Measurements from ENCODE around the gene CDT1. TPM values are rescaled to one million over a fixed set of nuclear protein-coding genes. Genes with fewer than 3 reads are reported as not detected.

Gene CDT1
- total and polyA plus RNA-seq, 4 donors: 2.0 to 5.8 (median 3.3) TPM

DNA sequence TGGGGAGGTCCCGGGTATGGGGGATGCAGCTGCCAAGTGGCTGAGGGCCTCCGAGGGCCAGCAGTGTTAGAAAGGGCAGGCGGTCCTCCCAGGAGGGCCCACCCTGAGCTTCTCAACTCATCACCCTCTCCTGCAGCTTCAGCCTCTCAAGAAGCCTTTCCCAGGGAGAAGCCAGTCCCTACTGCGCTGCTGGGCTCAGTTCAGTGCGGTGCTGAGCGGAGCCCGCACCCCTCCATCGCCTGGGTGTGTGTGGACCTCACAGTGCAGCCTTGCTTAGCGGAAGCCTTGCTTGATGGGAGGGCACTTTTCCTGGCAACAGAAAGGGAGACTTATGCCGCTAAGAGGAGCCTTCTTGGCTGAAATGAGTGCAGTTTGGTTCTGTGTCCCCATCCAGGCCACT, 11.6 kb downstream of the CDT1 start:
- H3K27ac ChIP-seq (ENCODE audit: low read depth in 1 of 2, low read length in 1 of 2): no peak overlapping the region
- 92 to 94% methylated on average over 10 of the region's 10 CpGs for WGBS, 2 donors
- DNase-seq: no peak
- H3K9ac ChIP-seq (ENCODE audit: insufficient read depth in 1 of 2, low read length in 2 of 2): no peak overlapping the region
- ATAC-seq (ENCODE audit: insufficient read depth, low FRiP score): no peak
- H3K4me1 ChIP-seq (ENCODE audit: control insufficient read depth in 5 of 5, insufficient read depth in 5 of 5, low read length in 5 of 5): peaks cover 0 to 31% (median 5%) of the 10 kb centered on the region in 5 donors
- no peak overlapping the region for H3K4me3 ChIP-seq
- no peak for TF ChIP-seq CTCF (IDR thresholded peaks at IDR 0.05; ENCODE audit: control extremely low read depth, extremely low read depth)
- H3K27me3 ChIP-seq (ENCODE audit: control insufficient read depth in 3 of 3, insufficient read depth in 3 of 3, low read length in 2 of 3): no peaks in the 10 kb centered on the region
- H3K9me3 ChIP-seq (ENCODE audit: control insufficient read depth in 4 of 4, insufficient read depth in 3 of 4, low read length in 3 of 4): no peaks in the 10 kb centered on the region
- peaks cover 0 to 4% (median 0%) of the 10 kb centered on the region in 4 donors for H3K36me3 ChIP-seq (ENCODE audit: control insufficient read depth in 4 of 4, insufficient read depth in 4 of 4, low read length in 4 of 4)

DNA sequence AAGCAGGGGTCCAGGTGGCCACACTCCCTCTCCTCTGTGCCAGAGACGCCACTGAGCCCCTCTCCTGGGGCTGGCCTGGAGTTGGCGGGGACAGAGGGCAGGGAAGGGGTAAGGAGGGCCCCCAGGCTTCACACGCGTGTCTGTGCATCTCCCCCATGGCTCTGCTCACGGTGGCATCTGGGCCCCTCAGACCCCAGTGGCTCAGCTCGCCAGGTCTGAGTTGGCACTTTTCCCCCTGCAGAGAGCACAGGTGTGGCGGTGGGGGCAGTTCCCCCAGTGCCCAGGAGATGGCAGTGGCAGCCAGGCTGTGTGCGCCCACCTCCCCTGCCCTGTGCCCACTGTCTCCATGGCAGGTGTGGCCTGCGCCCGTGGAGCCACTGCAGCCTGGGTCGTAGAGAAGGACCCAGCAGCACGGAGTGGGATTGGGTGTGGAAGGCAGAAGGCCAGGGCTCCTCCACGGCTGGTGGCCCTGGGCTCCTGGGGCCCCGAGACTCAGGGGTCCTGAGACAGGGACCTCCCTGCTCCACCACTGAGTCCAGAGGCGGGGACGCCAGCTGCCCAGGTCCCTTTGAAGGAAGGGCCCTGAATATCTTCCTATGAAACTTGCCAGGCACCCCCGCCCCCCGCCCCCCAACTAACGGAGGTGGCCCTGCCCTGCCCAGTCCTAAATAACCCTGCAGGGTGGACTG, 12.5 kb downstream of the CDT1 start:
- ATAC-seq (ENCODE audit: insufficient read depth, low FRiP score): no peak
- H3K27me3 ChIP-seq (ENCODE audit: control insufficient read depth in 3 of 3, insufficient read depth in 3 of 3, low read length in 2 of 3): no peaks in the 10 kb centered on the region
- WGBS, 2 donors: 58 to 60% methylated on average over 17 to 19 of the region's 19 CpGs

DNA sequence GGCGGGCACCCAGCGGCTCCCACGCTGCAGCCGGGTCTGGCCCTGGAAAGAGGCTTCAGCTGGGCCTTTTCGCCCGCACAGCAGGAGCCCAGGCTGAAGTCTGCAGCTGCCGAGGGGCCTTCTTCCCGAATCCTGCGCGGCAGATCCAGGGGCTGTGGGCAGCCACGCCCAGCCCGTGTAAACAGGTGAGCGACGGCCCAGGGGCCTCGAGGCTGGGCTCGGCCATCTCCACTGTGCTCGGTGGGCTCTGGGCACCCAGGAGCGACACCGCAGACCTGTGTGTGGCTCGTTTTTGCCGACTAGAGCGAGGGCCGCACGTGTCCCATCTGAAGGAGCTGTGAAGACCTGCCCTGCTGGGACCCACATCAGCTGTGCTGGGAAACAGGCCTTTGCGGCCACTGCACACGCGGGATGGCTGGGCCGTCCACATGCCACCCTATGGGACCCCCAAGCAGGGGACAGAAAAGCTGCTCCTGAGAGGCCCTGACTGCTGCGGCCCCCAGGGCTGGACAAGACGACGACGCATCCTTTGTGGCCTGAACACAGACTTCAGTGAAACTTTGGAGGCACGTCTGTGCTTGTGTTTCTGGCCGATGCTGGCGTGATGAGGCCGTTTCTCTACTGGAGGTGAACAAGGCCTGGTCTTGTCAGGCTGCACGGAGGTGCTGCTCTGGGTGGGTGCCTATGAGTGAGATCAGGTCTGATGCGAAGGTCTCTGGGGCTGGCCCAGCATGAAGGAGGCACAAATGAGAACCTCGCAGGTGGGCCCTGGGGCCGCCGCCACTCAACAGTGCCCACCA, 13.3 kb downstream of the CDT1 start:
- Histone ChIP-seq H3K27ac (ENCODE audit: low read depth in 1 of 2, low read length in 1 of 2) (no peak overlapping the region), H3K27me3 (ENCODE audit: control insufficient read depth in 3 of 3, insufficient read depth in 3 of 3, low read length in 2 of 3) (no peaks in the 10 kb centered on the region), H3K36me3 (ENCODE audit: control insufficient read depth in 4 of 4, insufficient read depth in 4 of 4, low read length in 4 of 4) (peaks cover 0 to 15% (median 0%) of the 10 kb centered on the region in 4 donors), H3K4me1 (ENCODE audit: control insufficient read depth in 5 of 5, insufficient read depth in 5 of 5, low read length in 5 of 5) (peaks cover 0 to 20% (median 2%) of the 10 kb centered on the region in 5 donors), H3K4me3 (no peak overlapping the region), H3K9ac (ENCODE audit: insufficient read depth in 1 of 2, low read length in 2 of 2) (no peak overlapping the region), H3K9me3 (ENCODE audit: control insufficient read depth in 4 of 4, insufficient read depth in 3 of 4, low read length in 3 of 4) (no peaks in the 10 kb centered on the region)
- TF ChIP-seq CTCF (IDR thresholded peaks at IDR 0.05; ENCODE audit: control extremely low read depth, extremely low read depth): no peak
- DNase-seq: no peak
- no peak for ATAC-seq (ENCODE audit: insufficient read depth, low FRiP score)
- 90 to 93% methylated on average over 41 of the region's 41 CpGs for WGBS, 2 donors

More for the DNA sequence above, 12.5 kb downstream of the CDT1 start:
- no peak overlapping the region for H3K9ac ChIP-seq (ENCODE audit: insufficient read depth in 1 of 2, low read length in 2 of 2)
- TF ChIP-seq CTCF (IDR thresholded peaks at IDR 0.05; ENCODE audit: control extremely low read depth, extremely low read depth): peak; percentile 42
- H3K9me3 ChIP-seq (ENCODE audit: control insufficient read depth in 4 of 4, insufficient read depth in 3 of 4, low read length in 3 of 4): no peaks in the 10 kb centered on the region
- H3K27ac ChIP-seq (ENCODE audit: low read depth in 1 of 2, low read length in 1 of 2): no peak overlapping the region
- no peak overlapping the region for H3K4me3 ChIP-seq
- peaks cover 0 to 23% (median 2%) of the 10 kb centered on the region in 5 donors for H3K4me1 ChIP-seq (ENCODE audit: control insufficient read depth in 5 of 5, insufficient read depth in 5 of 5, low read length in 5 of 5)
- DNase-seq: peak in 1 of 3 donors; percentile 61
- peaks cover 0 to 10% (median 0%) of the 10 kb centered on the region in 4 donors for H3K36me3 ChIP-seq (ENCODE audit: control insufficient read depth in 4 of 4, insufficient read depth in 4 of 4, low read length in 4 of 4)
